Esophagus squamous epithelium (tissue), 5 donors: ENCODE results near the gene C1QTNF8. TPM values are rescaled to one million over a fixed set of nuclear protein-coding genes. Genes with fewer than 3 reads are reported as not detected.

Source experiments
- DNase-seq: peaks from one replicate; lab custom pipeline; 2025; lab: John Stamatoyannopoulos, UW
- H3K27ac ChIP-seq, 4 donors: fragments of 200-600 bp; sonication (generic); one replicate each; pipeline ENCODE4 v1.5.1; 2016 to 2019; ENCODE audit warnings: mild to moderate bottlenecking in 1 of 4
- H3K27me3 ChIP-seq, 4 donors: fragments of 200-600 bp; sonication (generic); 1 replicate in 3 of 4; 2 replicates in 1 of 4; pipeline versions ENCODE4 v1.5.1 to v1.6.0; 2017 to 2021; ENCODE audit warnings: antibody characterized with exemption in 1 of 4
- H3K36me3 ChIP-seq, 3 donors: fragments of 200-600 bp; sonication (generic); one replicate each; pipeline ENCODE4 v1.5.1; 2016 to 2019
- H3K4me1 ChIP-seq, 3 donors: fragments of 200-600 bp; sonication (generic); one replicate each; pipeline ENCODE4 v1.5.1; 2017 to 2019
- H3K4me3 ChIP-seq, 4 donors: fragments of 200-600 bp; sonication (generic); 1 replicate in 3 of 4; 2 replicates in 1 of 4; pipeline ENCODE4 v1.5.1; 2016 to 2019; ENCODE audit warnings: mild to moderate bottlenecking in 2 of 4, moderate library complexity in 1 of 4
- H3K9me3 ChIP-seq, 3 donors: fragments of 200-600 bp; sonication (generic); one replicate each; pipeline ENCODE4 v1.5.1; 2016 to 2019
- CTCF ChIP-seq, 6 experiments: fragments of 450-650 bp in 4 of 6; fragments of 200-600 bp in 2 of 6; sonication (generic) in 2 of 6; IDR thresholded peaks; one replicate each; pipeline ENCODE4 v1.5.1; 2016 to 2019; ENCODE audit warnings: antibody characterized with exemption in 6 of 6, mild to moderate bottlenecking in 4 of 6, moderate library complexity in 4 of 6
- POLR2A ChIP-seq, 4 donors: fragments of 450-650 bp; IDR thresholded peaks; one replicate each; pipeline ENCODE4 v1.6.1; 2017; ENCODE audit warnings: antibody characterized with exemption in 4 of 4, mild to moderate bottlenecking in 4 of 4, moderate library complexity in 3 of 4
- WGBS, 2 donors: methylation state at CpG; one replicate each; pipeline ENCODE4 v1.1.5; 2018; 5-methylcytosine and 5-hydroxymethylcytosine counted together
- intact Hi-C: fragments of 100-400 bp; cut with DNase I; formaldehyde crosslinking; loops from one replicate; pipeline ENCODE4 v1.15.0; 2022
- total RNA-seq, 4 donors: library from RNA; depleted of rRNA; stranded (reverse); fragments of >200 nt; gene quantifications; one replicate each; pipeline ENCODE4 v1.1.0, GENCODE V29; 2016
- donor health status: DM: yes; HTN: yes; CAD: no.

Gene C1QTNF8
- total RNA-seq, 4 donors from 2014 or later = not detected

GRCh38 chr16:1116693-1117077 lies 20.6 kb upstream of the C1QTNF8 start:
- TF ChIP-seq POLR2A (IDR thresholded peaks at IDR 0.05) = no peak
- no peak for TF ChIP-seq CTCF (IDR thresholded peaks at IDR 0.05)
- no peak for DNase-seq
- H3K27me3 ChIP-seq = peaks cover 0 to 93% (median 0%) of the 10 kb centered on the region in 4 donors
- no peaks in the 10 kb centered on the region for H3K36me3 ChIP-seq
- intact Hi-C loops = no loop called here
- H3K9me3 ChIP-seq = no peaks in the 10 kb centered on the region
- 48 to 51% methylated on average over 5 to 13 of the region's 16 CpGs for WGBS, 2 donors
- no peak overlapping the region for H3K4me3 ChIP-seq
- no peaks in the 10 kb centered on the region for H3K4me1 ChIP-seq
- no peak overlapping the region for H3K27ac ChIP-seq

- intact Hi-C loops = no loop called here
- no peak overlapping the region for H3K4me3 ChIP-seq
- no peaks in the 10 kb centered on the region for H3K9me3 ChIP-seq
- peaks cover 0 to 93% (median 0%) of the 10 kb centered on the region in 4 donors for H3K27me3 ChIP-seq
- TF ChIP-seq POLR2A (IDR thresholded peaks at IDR 0.05) = no peak
- TF ChIP-seq CTCF (IDR thresholded peaks at IDR 0.05) = no peak
- no peaks in the 10 kb centered on the region for H3K36me3 ChIP-seq
- 60% methylated on average over 9 of the region's 15 CpGs; no CpG with 5 or more reads in 1 of the 2 donors for WGBS, 2 donors
- H3K27ac ChIP-seq = no peak overlapping the region
- H3K4me1 ChIP-seq = peaks cover 0 to 7% (median 0%) of the 10 kb centered on the region in 3 donors
- DNase-seq = no peak
Observed at GRCh38 chr16:1113889-1114526, 18.0 kb upstream of the C1QTNF8 start.

GRCh38 chr16:1113489-1113888 lies 17.4 kb upstream of the C1QTNF8 start:
- Histone ChIP-seq H3K4me1 (peaks cover 0 to 12% (median 0%) of the 10 kb centered on the region in 3 donors), H3K36me3 (no peaks in the 10 kb centered on the region), H3K27ac (no peak overlapping the region), H3K27me3 (peaks cover 0 to 93% (median under 1%) of the 10 kb centered on the region in 4 donors), H3K4me3 (no peak overlapping the region), H3K9me3 (no peaks in the 10 kb centered on the region)
- DNase-seq = no peak
- intact Hi-C loops = no loop called here
- 64 to 66% methylated on average over 6 to 13 of the region's 16 CpGs for WGBS, 2 donors
- TF ChIP-seq POLR2A (IDR thresholded peaks at IDR 0.05) = no peak
- TF ChIP-seq CTCF (IDR thresholded peaks at IDR 0.05) = no peak

- H3K36me3 ChIP-seq = no peaks in the 10 kb centered on the region
- peaks cover 0 to 13% (median 0%) of the 10 kb centered on the region in 3 donors for H3K4me1 ChIP-seq
- WGBS, 2 donors = 49 to 56% methylated on average over 4 to 9 of the region's 26 CpGs
- H3K27ac ChIP-seq = no peak overlapping the region
- intact Hi-C loops = no loop called here
- TF ChIP-seq POLR2A (IDR thresholded peaks at IDR 0.05) (no peak), CTCF (IDR thresholded peaks at IDR 0.05) (no peak)
- no peak overlapping the region for H3K4me3 ChIP-seq
- H3K9me3 ChIP-seq = no peaks in the 10 kb centered on the region
- no peak for DNase-seq
- peaks cover 0 to 93% (median 5%) of the 10 kb centered on the region in 4 donors for H3K27me3 ChIP-seq
Observed at GRCh38 chr16:1112506-1113184, 16.6 kb upstream of the C1QTNF8 start.

GRCh38 chr16:1109648-1110047 lies 13.6 kb upstream of the C1QTNF8 start:
- H3K4me3 ChIP-seq = no peak overlapping the region
- no peak overlapping the region for H3K27ac ChIP-seq
- WGBS, 2 donors = 25 to 30% methylated on average over 7 to 14 of the region's 19 CpGs
- intact Hi-C loops = no loop called here
- peaks cover 0 to 17% (median 0%) of the 10 kb centered on the region in 3 donors for H3K4me1 ChIP-seq
- TF ChIP-seq CTCF (IDR thresholded peaks at IDR 0.05) = no peak
- no peak for TF ChIP-seq POLR2A (IDR thresholded peaks at IDR 0.05)
- peaks cover 0 to 97% (median 7%) of the 10 kb centered on the region in 4 donors for H3K27me3 ChIP-seq
- no peaks in the 10 kb centered on the region for H3K36me3 ChIP-seq
- H3K9me3 ChIP-seq = no peaks in the 10 kb centered on the region
- no peak for DNase-seq
